Smooth muscle cell (in vitro differentiated cells): Measurements from ENCODE around the gene CARMIL1. TPM values are rescaled to one million over a fixed set of nuclear protein-coding genes. Genes with fewer than 3 reads are reported as not detected.

ENCODE experiments used
- DNase-seq: peaks from one replicate; lab custom pipeline; 2025; ENCODE audit not compliant: unreplicated experiment; lab: John Stamatoyannopoulos, UW
- H2AFZ ChIP-seq: fragments of 200-600 bp; sonication (generic); 2 replicates; pipeline ENCODE4 v1.6.0; 2016; ENCODE audit warnings: antibody characterized with exemption, low read depth, mild to moderate bottlenecking
- H3F3A ChIP-seq: fragments of 200-600 bp; sonication (generic); 2 replicates; pipeline ENCODE4 v1.6.0; 2017; ENCODE audit warnings: antibody characterized with exemption, low read depth
- H3K27ac ChIP-seq: fragments of 200-600 bp; sonication (generic); 2 replicates; pipeline ENCODE4 v1.5.1; 2016; ENCODE audit warnings: low read depth, mild to moderate bottlenecking
- H3K27me3 ChIP-seq: fragments of 200-600 bp; sonication (generic); 2 replicates; pipeline ENCODE4 v1.6.1; 2016; ENCODE audit warnings: low read depth, mild to moderate bottlenecking
- H3K36me3 ChIP-seq: fragments of 200-600 bp; sonication (generic); 2 replicates; pipeline ENCODE4 v1.5.1; 2016; ENCODE audit warnings: low read depth
- H3K4me1 ChIP-seq: fragments of 200-600 bp; sonication (generic); 2 replicates; pipeline ENCODE4 v1.5.1; 2016; ENCODE audit warnings: low read depth
- H3K4me2 ChIP-seq: fragments of 200-600 bp; sonication (generic); 2 replicates; pipeline ENCODE4 v1.6.0; 2016; ENCODE audit warnings: mild to moderate bottlenecking
- H3K4me3 ChIP-seq: fragments of 200-600 bp; sonication (generic); 2 replicates; pipeline ENCODE4 v1.5.1; 2016; ENCODE audit warnings: mild to moderate bottlenecking
- H3K79me2 ChIP-seq: fragments of 200-600 bp; sonication (generic); 2 replicates; pipeline ENCODE4 v1.6.0; 2016; ENCODE audit warnings: low read depth, mild to moderate bottlenecking
- H3K9ac ChIP-seq: fragments of 200-600 bp; sonication (generic); 2 replicates; pipeline ENCODE4 v1.6.0; 2016; ENCODE audit warnings: low read depth
- H3K9me3 ChIP-seq: fragments of 200-600 bp; sonication (generic); replicated peaks from 2 replicates; pipeline ENCODE4 v1.5.1; 2016; ENCODE audit warnings: low read depth
- H4K20me1 ChIP-seq: fragments of 200-600 bp; sonication (generic); 2 replicates; pipeline ENCODE4 v1.6.0; 2016; ENCODE audit warnings: low read depth
- CTCF ChIP-seq: fragments of 200-600 bp; sonication (generic); IDR thresholded peaks from 2 replicates; pipeline ENCODE4 v1.5.1; 2017; ENCODE audit warnings: borderline replicate concordance, mild to moderate bottlenecking, antibody characterized with exemption; ENCODE audit not compliant: insufficient read depth, poor library complexity, severe bottlenecking
- WGBS: methylation state at CpG from one replicate; pipeline ENCODE4 v1.1.7; 2016; ENCODE audit warnings: low lambda C conversion rate; 5-methylcytosine and 5-hydroxymethylcytosine counted together
- polyA plus RNA-seq: library from polyadenylated mRNA; unstranded; fragments of >200 nt; fragmentation: Nextera tagmentation; extraction: Ambion mirVana; gene quantifications from 2 replicates; pipeline ENCODE4 v1.2.1, GENCODE V29; 2016
- total RNA-seq: library from RNA; depleted of rRNA; stranded (reverse); fragments of >200 nt; gene quantifications from 2 replicates; pipeline ENCODE4 v1.2.3, GENCODE V29; 2014

The CARMIL1 gene
- total and polyA plus RNA-seq, 2 experiments from 2014 or later, result 7.6 to 24.1 TPM

GRCh38 chr6:25553502-25553901 is 274.3 kb downstream of the CARMIL1 start:
- 50% methylated on average over 3 of the region's 3 CpGs for WGBS
- TF ChIP-seq CTCF, result no peak
- Histone ChIP-seq H3K27me3 (no peaks in the 10 kb centered on the region), H3K36me3 (no peaks in the 10 kb centered on the region), H3K4me3 (no peak overlapping the region), H3K4me1 (no peaks in the 10 kb centered on the region), H3K27ac (no peak overlapping the region), H3F3A (no peaks in the 10 kb centered on the region), H2AFZ (no peak overlapping the region), H3K9ac (no peak overlapping the region), H4K20me1 (no peaks in the 10 kb centered on the region), H3K4me2 (no peak overlapping the region), H3K79me2 (no peaks in the 10 kb centered on the region), H3K9me3 (no peaks in the 10 kb centered on the region)
- no peak for DNase-seq

DNA sequence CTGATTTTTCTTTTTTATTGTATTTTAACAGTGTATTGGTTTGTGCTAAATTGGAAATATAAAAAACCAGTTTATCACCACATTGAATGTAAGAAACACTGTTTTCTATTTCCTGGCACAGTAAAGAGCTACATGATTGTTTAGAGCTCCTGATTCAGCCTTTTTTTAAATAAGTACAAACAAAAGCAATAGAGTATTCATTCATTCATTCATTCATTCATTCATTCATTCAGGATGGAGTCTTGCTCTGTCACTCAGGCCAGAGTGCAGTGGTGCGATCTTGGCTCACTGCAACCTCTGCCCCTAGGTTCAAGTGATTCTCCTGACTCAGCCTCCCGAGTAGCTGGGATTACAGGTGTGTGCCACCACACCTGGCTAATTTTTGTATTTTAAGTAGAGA is 276.0 kb downstream of the CARMIL1 start:
- no peak overlapping the region for H3K27ac ChIP-seq
- no peaks in the 10 kb centered on the region for H3K4me1 ChIP-seq
- H3K4me2 ChIP-seq, result no peak overlapping the region
- H3K79me2 ChIP-seq, result no peaks in the 10 kb centered on the region
- H3K27me3 ChIP-seq, result no peaks in the 10 kb centered on the region
- no peak overlapping the region for H2AFZ ChIP-seq
- no peaks in the 10 kb centered on the region for H3K36me3 ChIP-seq
- 100% methylated on average over 2 of the region's 2 CpGs for WGBS
- no peak overlapping the region for H3K9ac ChIP-seq
- no peaks in the 10 kb centered on the region for H4K20me1 ChIP-seq
- no peak for TF ChIP-seq CTCF
- no peak for DNase-seq
- H3F3A ChIP-seq, result no peaks in the 10 kb centered on the region
- no peaks in the 10 kb centered on the region for H3K9me3 ChIP-seq
- no peak overlapping the region for H3K4me3 ChIP-seq

- Histone ChIP-seq H3K27ac (no peak overlapping the region), H3K27me3 (no peaks in the 10 kb centered on the region), H3K4me3 (no peak overlapping the region), H3K36me3 (no peaks in the 10 kb centered on the region), H3K9ac (no peak overlapping the region), H3K79me2 (no peaks in the 10 kb centered on the region), H2AFZ (no peak overlapping the region), H4K20me1 (no peaks in the 10 kb centered on the region), H3K4me1 (no peaks in the 10 kb centered on the region), H3K9me3 (no peaks in the 10 kb centered on the region), H3K4me2 (no peak overlapping the region), H3F3A (no peaks in the 10 kb centered on the region)
- peak; percentile 34 for DNase-seq
- TF ChIP-seq CTCF, result peak; percentile 84
- 28% methylated on average over 10 of the region's 10 CpGs for WGBS
Observed at GRCh38 chr6:25556516-25556915, 277.3 kb downstream of the CARMIL1 start.

- Histone ChIP-seq H2AFZ (no peak overlapping the region), H3K27me3 (no peaks in the 10 kb centered on the region), H3F3A (no peaks in the 10 kb centered on the region), H3K27ac (no peak overlapping the region), H3K9ac (no peak overlapping the region), H3K4me2 (no peak overlapping the region), H3K9me3 (no peaks in the 10 kb centered on the region), H4K20me1 (no peaks in the 10 kb centered on the region), H3K4me1 (no peaks in the 10 kb centered on the region), H3K79me2 (no peaks in the 10 kb centered on the region), H3K36me3 (no peaks in the 10 kb centered on the region), H3K4me3 (no peak overlapping the region)
- no peak for DNase-seq
- TF ChIP-seq CTCF, result no peak
- 75% methylated on average over 3 of the region's 3 CpGs for WGBS
Observed at GRCh38 chr6:25558155-25558817, 279.1 kb downstream of the CARMIL1 start.
